ENCODE measurements around the gene BIRC7. TPM values are rescaled to one million over a fixed set of nuclear protein-coding genes. Genes with fewer than 3 reads are reported as not detected.

Gene BIRC7
- total RNA-seq, 1 experiment from 2014 or later = not detected

- no peak for DNase-seq
- no peaks in the 10 kb centered on the region for H3K9me3 ChIP-seq
- H3K4me3 ChIP-seq = no peak overlapping the region
- H3K27me3 ChIP-seq = no peaks in the 10 kb centered on the region
- peaks cover 12% of the 10 kb centered on the region for H3K36me3 ChIP-seq
These were observed 53.8 kb downstream of the BIRC7 start for GRCh38 chr20:63289311-63290135.

Other genes starting within 250 kb of the BIRC7 start
- not detected in 2 replicates for gene BHLHE23, start 228.9 kb upstream of the BIRC7 start, total RNA-seq (2014; rRNA removed; shearing (Covaris generic); ENCODE audit: low replicate concordance)
- gene YTHDF1, start 19.8 kb upstream of the BIRC7 start, total RNA-seq (2014; rRNA removed; shearing (Covaris generic); ENCODE audit: low replicate concordance) = 17.0 and 19.8 TPM in 2 replicates
- not detected in 2 replicates for gene NKAIN4, start 18.6 kb downstream of the BIRC7 start, total RNA-seq (2014; rRNA removed; shearing (Covaris generic); ENCODE audit: low replicate concordance)
- 67.2 and 83.8 TPM in 2 replicates for gene ARFGAP1, start 36.9 kb downstream of the BIRC7 start, total RNA-seq (2014; rRNA removed; shearing (Covaris generic); ENCODE audit: low replicate concordance)
- not detected in 2 replicates for gene COL20A1, start 57.3 kb downstream of the BIRC7 start, total RNA-seq (2014; rRNA removed; shearing (Covaris generic); ENCODE audit: low replicate concordance)
- not detected in 2 replicates for gene CHRNA4, start 125.4 kb downstream of the BIRC7 start, total RNA-seq (2014; rRNA removed; shearing (Covaris generic); ENCODE audit: low replicate concordance)
- gene KCNQ2, start 236.8 kb downstream of the BIRC7 start, total RNA-seq (2014; rRNA removed; shearing (Covaris generic); ENCODE audit: low replicate concordance) = 0.92 TPM in 1 of 2 replicates, not detected in the other

Data from MG63 (cell line).